HG02840 (cell line): ENCODE measurements around the gene S100PBP.

Source experiments
- ATAC-seq: cut with Tn5 transposase; IDR thresholded peaks from one replicate; pipeline ENCODE4 v1.9.1; 2021; ENCODE audit warnings: mild to moderate bottlenecking, moderate library complexity, moderate number of reproducible peaks; ENCODE audit not compliant: unreplicated experiment, low FRiP score

Gene S100PBP

DNA sequence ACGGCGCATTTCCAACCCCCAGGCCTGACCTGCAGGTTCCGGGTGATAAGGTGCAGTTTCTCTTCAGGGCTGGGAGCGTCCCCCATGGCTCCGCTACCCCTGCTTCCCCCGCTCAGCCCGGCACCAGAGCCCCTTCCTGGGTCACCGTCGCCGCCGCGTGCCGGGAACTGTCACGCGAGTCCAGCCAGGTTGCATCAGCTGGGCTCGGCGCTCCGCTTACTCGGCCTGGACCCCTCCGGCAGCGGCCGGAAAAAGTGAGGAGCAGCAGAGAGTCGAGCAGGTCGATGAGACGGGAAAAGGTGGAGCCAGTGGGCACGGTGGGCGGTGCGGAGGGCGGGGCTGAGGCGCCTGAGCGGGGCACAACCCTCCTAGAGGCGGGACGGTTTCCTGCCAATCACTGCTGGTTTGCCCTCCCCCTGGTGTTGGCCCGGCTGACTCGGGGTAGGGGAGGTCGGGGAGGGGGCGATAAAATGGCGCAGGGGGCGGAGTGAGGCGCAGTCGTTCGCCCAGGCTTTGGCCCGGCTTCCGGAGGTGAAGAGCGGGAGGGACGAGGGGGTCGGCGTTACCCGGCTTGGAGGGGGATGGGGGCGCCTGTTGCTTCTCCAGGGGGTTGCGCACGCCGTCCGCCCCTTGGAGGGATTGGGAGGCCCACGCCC is at the start of gene S100PBP, which contains the start of gene YARS1:
TSS of gene S100PBP (plus strand) at position 495 of the 656 bp plus-strand sequence. CDS start 8,447 bp downstream, outside the sequence.
TSS of gene YARS1 (minus strand) at position 200 of the 656 bp plus-strand sequence. CDS start at position 86, 114 bp downstream.
- peak; percentile 91 for ATAC-seq

DNA sequence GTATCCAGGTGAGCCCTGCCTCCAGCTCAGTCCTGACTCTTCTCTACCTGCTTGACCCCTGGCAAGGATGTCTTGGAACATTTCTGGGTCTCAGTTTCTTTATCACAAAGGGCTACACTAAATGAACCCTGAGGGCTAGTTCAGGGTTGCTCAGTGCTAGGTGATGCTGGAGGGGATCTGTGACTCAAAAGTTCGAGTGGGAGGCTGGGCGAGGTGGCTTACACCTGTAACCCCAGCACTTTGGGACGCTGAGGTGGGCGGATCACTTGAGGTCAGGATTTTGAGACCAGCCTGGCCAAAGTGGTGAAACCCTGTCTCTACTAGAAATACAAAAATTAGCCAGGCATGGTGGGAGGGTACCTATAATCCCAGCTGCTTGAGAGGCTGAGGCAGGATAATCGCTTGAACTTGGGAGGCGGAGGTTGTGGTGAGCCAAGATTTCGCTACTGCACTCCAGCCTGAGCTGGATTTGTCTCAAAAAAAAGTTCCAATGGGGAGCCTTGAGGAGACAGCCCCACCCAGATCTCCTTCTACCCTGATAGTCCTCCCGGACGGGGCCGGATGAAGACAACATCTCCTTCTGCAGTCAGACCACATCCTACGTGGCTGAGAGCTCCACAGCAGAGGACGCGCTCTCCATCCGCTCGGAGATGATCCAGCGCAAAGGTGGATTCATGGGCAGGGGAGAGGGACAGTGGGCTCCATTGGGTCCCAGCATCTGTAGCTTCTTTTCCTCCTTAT is 49.2 kb upstream of the S100PBP start:
- no peak for ATAC-seq

DNA sequence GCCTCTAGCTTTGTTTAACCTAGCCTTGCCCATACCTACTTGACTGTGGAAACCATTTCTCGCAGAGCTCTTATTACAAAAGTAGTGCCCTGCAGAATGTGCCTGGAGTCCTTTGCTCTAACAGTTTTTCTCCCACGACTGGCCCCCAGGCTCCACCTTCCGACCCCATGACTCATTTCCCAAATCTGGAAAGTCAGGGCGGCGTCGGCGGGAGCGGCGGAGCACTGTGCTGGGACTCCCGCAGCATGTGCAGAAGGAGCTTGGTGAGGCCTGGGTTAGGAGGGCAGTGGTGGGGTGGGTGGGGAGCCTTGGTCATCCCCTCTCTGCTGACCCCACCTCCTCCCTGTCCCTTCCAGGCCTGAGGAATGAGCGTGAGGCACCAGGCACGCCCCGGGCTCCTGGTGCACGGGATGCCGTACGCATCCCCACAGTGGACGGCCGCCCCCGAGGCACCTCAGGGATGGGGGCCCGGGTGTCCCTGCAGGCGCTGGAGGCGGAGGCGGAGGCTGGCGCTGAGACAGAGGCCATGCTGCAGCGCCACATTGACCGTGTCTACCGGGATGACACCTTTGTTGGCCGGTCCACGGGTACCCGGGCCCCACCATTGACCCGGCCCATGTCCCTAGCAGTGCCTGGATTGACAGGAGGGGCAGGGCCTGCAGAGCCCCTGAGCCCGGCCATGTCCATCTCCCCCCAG is 47.8 kb upstream of the S100PBP start:
- ATAC-seq, result no peak

DNA sequence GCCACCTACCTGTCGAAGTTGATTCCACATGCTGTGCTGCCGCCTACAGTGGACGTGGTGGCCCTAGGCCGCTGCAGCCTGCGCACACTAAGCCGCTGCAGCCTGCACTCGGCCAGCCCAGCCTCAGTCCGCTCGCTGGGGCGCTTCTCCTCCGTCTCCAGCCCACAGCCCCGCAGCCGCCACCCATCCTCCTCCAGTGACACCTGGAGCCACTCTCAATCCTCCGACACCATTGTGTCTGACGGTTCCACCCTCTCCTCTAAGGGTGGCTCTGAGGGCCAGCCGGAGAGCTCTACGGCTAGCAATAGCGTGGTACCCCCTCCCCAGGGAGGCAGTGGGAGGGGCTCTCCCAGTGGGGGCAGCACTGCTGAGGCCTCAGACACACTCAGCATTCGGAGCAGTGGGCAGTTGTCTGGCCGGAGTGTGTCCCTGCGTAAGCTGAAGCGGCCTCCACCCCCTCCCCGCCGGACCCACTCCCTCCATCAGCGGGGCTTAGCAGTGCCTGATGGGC is 47.2 kb upstream of the S100PBP start:
- no peak for ATAC-seq

DNA sequence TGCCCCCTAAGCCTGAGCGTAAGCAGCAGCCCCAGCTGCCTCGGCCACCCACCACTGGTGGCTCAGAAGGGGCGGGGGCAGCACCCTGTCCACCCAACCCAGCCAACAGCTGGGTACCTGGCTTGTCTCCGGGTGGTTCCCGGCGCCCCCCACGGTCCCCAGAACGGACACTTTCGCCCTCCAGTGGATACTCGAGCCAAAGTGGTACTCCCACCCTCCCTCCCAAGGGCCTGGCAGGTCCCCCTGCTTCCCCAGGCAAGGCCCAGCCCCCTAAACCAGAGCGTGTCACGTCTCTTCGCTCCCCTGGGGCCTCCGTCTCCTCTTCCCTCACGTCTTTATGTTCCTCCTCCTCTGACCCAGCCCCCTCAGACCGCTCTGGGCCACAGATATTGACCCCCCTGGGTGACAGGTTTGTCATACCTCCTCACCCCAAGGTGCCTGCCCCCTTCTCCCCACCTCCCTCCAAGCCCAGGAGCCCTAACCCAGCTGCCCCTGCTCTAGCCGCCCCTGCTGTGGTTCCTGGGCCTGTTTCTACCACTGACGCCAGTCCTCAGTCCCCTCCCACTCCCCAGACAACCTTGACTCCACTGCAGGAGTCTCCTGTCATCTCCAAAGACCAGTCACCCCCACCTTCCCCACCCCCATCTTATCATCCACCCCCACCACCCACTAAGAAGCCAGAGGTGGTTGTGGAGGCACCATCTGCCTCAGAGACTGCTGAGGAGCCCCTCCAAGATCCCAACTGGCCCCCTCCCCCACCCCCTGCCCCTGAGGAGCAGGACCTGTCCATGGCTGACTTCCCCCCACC is 46.5 kb upstream of the S100PBP start:
- ATAC-seq, result no peak

DNA sequence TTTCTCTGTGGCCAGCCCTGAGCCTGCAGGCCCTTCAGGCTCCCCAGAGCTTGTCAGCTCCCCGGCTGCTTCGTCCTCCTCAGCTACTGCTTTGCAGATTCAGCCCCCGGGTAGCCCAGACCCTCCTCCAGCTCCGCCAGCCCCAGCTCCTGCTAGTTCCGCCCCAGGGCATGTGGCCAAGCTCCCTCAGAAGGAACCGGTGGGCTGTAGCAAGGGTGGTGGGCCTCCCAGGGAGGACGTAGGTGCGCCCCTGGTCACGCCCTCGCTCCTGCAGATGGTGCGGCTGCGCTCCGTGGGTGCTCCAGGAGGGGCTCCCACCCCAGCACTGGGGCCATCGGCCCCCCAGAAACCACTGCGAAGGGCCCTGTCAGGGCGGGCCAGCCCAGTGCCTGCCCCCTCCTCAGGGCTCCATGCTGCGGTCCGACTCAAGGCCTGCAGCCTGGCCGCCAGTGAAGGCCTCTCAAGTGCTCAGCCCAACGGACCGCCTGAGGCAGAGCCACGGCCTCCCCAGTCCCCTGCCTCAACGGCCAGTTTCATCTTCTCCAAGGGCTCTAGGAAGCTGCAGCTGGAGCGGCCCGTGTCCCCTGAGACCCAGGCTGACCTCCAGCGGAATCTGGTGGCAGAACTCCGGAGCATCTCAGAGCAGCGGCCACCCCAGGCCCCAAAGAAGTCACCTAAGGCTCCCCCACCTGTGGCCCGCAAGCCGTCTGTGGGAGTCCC is 45.7 kb upstream of the S100PBP start:
- no peak for ATAC-seq

DNA sequence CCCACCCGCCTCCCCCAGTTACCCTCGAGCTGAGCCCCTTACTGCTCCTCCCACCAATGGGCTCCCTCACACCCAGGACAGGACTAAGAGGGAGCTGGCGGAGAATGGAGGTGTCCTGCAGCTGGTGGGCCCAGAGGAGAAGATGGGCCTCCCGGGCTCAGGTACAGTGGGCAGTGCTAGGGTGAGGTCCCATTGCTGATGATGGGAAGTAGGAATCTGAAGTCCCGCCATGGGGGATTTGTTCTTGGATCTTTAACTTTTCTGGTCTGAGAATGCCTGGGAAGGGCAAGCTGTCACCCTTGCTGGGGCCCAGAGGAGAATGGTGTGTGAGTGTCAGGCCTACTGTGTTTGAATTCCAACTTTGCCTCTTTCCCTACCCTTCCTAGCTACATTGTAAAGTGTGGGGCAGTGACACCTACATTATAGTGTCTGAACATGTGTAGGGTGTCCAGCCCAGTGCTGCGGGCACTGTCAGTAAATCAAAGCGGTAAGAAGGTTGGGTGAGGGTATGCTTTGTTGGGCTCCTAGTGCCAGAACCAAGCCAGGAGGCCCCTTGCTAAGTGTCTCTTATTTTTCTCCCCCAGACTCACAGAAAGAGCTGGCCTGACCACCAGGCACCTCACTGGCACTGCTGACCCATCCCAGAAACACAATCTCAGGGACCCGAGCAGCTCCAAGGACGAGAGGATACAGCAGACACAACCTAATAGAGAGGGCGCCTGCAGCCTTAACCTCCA is 45.0 kb upstream of the S100PBP start:
- ATAC-seq, result no peak

DNA sequence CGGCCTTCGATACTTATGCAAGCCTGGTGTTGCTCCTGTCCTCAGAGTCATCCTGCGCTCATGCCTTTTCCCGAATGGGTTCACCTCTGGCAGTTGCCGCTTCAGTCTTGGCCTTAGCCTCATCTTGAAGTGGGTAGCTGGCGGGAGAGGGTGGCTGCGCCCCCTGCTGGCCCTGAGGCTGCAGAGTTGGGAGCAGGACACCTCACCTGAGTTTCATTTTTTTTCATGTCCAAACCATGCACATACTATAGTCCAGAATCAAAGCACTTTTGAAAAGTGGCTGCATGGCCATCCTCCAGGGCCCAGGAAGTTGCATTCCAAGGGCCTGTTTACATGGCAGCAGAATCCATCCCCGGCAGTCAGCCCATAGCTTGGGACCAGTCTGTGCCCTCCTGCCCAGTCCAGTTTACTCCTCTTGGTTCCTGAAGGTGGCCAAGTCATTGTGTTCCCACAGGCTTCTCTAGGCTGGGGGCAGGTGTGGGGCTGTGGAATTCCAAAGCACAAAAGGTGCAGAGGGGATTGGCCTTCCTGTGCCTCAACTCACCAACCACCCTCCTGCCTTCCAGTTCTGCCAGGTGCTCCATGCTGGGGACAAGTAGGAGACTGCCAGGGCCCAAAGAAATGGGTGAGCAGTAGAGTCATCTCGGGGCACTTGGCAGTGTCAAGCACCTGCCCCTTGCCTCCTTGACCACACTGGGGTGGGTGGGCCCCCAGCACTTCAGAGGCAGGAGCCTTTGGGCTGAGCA is 44.3 kb upstream of the S100PBP start:
- ATAC-seq, result no peak

DNA sequence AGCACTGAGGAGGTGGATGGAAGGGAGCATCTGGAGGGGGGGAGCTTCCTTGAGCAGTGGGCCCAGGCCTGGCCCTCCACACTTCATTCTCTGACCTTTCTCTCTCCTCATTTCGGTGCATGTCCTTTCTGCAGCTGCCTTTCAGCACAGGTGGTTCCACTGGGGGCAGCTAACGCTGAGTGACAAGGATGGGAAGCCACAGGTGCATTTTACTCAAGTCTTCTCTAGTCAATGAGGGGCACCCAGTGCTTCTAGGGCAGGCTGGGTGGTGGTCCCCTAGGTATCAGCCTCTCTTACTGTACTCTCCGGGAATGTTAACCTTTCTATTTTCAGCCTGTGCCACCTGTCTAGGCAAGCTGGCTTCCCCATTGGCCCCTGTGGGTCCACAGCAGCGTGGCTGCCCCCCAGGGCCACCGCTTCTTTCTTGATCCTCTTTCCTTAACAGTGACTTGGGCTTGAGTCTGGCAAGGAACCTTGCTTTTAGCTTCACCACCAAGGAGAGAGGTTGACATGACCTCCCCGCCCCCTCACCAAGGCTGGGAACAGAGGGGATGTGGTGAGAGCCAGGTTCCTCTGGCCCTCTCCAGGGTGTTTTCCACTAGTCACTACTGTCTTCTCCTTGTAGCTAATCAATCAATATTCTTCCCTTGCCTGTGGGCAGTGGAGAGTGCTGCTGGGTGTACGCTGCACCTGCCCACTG is 43.5 kb upstream of the S100PBP start:
- ATAC-seq, result no peak

DNA sequence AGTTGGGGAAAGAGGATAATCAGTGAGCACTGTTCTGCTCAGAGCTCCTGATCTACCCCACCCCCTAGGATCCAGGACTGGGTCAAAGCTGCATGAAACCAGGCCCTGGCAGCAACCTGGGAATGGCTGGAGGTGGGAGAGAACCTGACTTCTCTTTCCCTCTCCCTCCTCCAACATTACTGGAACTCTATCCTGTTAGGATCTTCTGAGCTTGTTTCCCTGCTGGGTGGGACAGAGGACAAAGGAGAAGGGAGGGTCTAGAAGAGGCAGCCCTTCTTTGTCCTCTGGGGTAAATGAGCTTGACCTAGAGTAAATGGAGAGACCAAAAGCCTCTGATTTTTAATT is 43.0 kb upstream of the S100PBP start:
- ATAC-seq, result no peak

DNA sequence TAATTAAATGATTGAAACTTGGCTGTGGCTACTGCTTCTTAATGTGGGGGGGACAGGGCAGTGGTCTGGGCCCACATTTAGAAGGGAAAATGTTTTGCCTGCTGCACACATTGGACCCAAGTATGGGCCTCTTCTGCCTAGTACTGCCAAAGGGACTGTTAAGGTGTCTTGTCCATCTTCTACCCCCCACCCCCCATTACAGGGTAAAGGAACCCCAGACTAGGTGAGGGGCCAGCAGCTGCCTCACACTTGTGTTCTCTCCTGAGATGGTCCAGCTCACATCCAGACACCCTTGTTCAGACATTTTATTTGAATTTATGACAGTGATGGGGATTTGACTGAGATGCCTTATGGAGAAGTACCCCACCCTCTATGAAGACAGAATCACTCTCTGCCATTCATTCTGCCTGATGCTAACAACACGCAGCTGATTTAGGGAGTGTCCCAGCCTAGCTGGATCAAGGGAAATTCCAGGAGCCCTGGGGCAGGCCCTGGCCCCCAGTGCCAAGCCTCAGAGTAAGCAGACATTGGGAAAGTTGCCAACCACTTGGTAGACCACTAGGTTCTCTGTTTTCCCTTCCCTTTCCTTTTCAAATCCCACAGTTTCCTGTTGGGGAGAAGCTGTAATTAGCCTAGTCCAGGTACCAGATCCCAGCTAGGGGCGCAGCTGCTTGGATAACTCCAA is 42.4 kb upstream of the S100PBP start:
- no peak for ATAC-seq

DNA sequence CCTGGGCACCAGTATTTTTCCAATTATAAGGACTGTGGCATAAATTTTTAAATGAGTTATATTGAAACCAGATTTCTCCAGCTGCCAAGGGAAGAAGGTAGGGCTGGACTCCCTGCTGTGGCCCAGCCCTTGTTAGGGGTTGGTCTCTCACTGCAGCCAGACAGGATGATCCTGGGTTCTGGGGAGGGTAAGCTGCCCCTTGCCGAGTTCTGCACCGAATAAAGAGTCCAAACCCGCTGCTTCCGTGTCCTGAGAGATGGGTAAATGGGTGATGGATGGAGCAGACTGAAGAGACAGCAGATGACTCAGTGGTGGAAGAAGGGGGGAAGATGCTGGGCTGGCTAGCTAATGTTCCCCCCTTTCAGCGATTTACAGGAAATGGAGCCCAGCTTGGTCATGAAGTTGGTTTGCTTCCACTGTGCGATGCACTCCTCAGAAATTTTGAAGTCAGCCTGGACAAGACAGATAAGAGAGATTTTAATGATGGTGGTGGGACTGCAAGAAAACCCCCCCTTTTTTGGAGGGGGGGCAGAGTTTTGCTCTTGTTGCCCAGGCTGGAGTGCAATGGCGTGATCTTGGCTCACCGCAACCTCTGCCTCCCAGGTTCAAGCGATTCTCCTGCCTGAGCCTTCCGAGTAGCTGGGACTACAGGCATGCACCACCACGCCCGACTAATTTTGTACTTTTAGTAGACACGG is 41.7 kb upstream of the S100PBP start:
- ATAC-seq, result no peak

DNA sequence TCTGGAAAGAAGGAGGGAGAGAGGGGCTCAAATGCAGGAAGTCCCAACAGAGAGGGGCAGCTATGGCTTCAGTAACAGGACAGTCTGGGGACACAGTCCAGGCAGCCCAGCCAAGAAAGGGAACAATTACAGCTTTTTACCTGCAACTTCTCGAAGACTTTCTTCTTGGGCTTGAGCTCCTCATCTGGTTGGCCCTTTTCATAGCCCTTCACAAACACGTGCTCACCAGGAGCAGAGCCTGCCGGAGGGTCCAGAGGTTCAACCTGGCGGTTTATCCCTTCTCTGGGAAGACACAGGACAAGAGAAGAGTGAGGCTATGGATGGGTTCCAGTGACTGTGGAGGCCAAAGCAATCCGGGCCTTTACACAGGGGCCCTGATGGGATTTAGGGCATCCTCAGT is 38.2 kb upstream of the S100PBP start:
- ATAC-seq, result no peak

DNA sequence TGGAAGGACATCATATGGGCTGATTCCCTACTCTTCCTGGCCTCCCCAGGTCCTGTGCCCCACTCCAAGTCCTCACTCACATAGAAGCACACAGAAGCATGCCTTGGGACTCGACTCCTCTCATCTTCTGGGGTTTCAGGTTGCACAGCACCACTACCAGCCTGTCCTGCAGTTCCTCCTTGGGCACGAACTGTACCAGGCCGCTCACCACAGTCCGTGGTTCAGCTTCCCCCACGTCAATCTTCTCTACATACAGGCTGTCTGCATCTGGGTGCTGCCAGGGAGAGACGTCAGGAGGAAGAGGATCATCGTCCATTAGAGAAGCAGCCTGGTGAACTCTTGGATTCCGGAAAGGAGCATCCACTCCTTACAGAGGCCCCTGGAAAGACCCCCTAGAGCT is 37.4 kb upstream of the S100PBP start:
- no peak for ATAC-seq

DNA sequence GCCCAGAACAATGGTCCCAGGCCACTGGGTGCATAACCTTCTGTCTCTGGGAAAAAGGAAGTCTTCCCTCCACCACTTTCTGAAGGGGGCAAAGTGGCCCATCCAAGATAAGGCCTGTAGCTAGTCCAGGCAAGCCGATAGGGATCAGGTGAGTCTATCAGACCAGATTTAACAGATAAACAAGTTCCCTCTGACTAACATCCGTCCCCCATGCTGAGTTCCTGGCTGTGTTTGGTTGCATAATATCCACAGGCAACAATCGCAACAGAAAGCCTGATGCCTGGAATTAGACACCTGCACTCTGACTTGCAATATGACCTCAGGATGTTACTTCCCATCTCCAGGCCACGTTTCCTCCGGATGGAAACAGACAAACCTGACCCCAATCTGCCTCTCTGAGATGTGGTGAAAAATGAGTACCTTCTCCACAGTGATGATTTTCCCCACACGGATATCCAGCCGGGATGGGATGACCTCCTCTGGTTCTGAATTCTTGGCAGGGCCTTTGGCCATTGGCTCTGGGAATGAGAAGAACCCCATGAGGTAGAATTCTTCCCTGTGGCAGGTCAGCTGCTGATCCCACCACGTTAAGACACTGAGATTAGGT is 36.7 kb upstream of the S100PBP start:
- ATAC-seq, result no peak

DNA sequence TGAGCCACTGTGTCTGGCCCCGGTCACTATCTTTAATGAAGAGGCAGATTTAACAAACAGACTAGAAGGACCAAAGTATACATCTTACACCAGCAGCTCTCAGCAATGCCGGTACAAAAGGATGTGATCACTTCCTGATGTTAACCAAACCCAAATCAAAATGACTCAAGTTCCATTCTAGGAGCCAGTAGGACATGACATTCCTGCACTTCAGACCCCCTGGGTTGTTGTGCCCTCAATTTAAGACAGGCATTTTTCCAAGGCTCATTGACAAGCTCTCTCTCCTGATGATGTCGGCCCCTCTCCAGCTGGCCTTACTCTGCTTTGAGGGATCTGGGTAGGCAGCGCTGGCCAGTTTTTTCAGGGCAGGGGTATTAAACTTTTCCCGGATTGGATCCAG is 35.4 kb upstream of the S100PBP start:
- no peak for ATAC-seq
